ENCODE results near the gene PSTPIP2.

GRCh38 chr18:46061387-46061786 lies 10.7 kb downstream of the PSTPIP2 start:
- TF ChIP-seq MAFK (IDR thresholded peaks at IDR 0.05; ENCODE audit: partially characterized antibody) (no peak), EP300 (IDR thresholded peaks at IDR 0.05) (no peak), CTCF (IDR thresholded peaks at IDR 0.05) (no peak), USF2 (IDR thresholded peaks at IDR 0.05) (no peak), FOSL2 (IDR thresholded peaks at IDR 0.05) (no peak), FOSL2 (CRISPR knock-in tag; IDR thresholded peaks at IDR 0.05) (no peak), CHD4 (IDR thresholded peaks at IDR 0.05; ENCODE audit: borderline replicate concordance) (no peak), POLR2A (IDR thresholded peaks at IDR 0.05; ENCODE audit: low read length) (no peak), RNF2 (IDR thresholded peaks at IDR 0.05; ENCODE audit: borderline replicate concordance, low read depth) (no peak)
- TF ChIP-seq, protein P1, sequence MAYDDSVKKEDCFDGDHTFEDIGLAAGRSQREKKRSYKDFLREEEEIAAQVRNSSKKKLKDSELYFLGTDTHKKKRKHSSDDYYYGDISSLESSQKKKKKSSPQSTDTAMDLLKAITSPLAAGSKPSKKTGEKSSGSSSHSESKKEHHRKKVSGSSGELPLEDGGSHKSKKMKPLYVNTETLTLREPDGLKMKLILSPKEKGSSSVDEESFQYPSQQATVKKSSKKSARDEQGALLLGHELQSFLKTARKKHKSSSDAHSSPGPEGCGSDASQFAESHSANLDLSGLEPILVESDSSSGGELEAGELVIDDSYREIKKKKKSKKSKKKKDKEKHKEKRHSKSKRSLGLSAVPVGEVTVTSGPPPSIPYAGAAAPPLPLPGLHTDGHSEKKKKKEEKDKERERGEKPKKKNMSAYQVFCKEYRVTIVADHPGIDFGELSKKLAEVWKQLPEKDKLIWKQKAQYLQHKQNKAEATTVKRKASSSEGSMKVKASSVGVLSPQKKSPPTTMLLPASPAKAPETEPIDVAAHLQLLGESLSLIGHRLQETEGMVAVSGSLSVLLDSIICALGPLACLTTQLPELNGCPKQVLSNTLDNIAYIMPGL (CRISPR knock-in tag; IDR thresholded peaks at IDR 0.05; ENCODE audit: borderline replicate concordance): no peak
